GM12892 (cell line): ENCODE measurements around the gene TYMS.

Experiments
- DNase-seq: peaks from one replicate; pipeline ENCODE4 v3.0.0; 2011; ENCODE audit not compliant: insufficient read length
- FAIRE-seq: peaks from 2 replicates; lab custom pipeline; 2011; peaks lifted over from hg19 to GRCh38; lab: Jason Lieb, UNC
- POLR2A ChIP-seq: IDR thresholded peaks from 2 replicates; pipeline ENCODE4 v1.6.1; 2011; ENCODE audit warnings: low read depth, low read length, control low read depth
- POLR2AphosphoS5 ChIP-seq: IDR thresholded peaks from 2 replicates; pipeline ENCODE4 v1.6.1; 2011; ENCODE audit warnings: low read depth, low read length, control low read depth
- TAF1 ChIP-seq: IDR thresholded peaks from 2 replicates; pipeline ENCODE4 v1.6.1; 2011; ENCODE audit warnings: low read depth, mild to moderate bottlenecking, control low read depth, low read length, borderline replicate concordance

TYMS gene

GRCh38 chr18:703213-703967 lies 45.9 kb downstream of the TYMS start:
- DNase-seq, result no peak
- TF ChIP-seq POLR2AphosphoS5, result no peak
- no peak for TF ChIP-seq POLR2A
- FAIRE-seq, result no peak

GRCh38 chr18:706405-706804 lies 49.0 kb downstream of the TYMS start:
- FAIRE-seq (no peak), DNase-seq (no peak)
- no peak for TF ChIP-seq POLR2A
- no peak for TF ChIP-seq POLR2AphosphoS5
- no peak for TF ChIP-seq TAF1

- TF ChIP-seq POLR2A (no peak), TAF1 (no peak), POLR2AphosphoS5 (no peak)
Measured at GRCh38 chr18:708096-708495, 50.6 kb downstream of the TYMS start.

GRCh38 chr18:709771-710170 lies 52.3 kb downstream of the TYMS start:
- no peak for FAIRE-seq
- no peak for DNase-seq
- TF ChIP-seq POLR2AphosphoS5 (no peak), TAF1 (no peak), POLR2A (no peak)

More at GRCh38 chr18:708096-708495, 50.6 kb downstream of the TYMS start:
- FAIRE-seq, result no peak
- no peak for DNase-seq

GRCh38 chr18:710418-711300 lies 53.2 kb downstream of the TYMS start:
- FAIRE-seq (no peak), DNase-seq (no peak)
- no peak for TF ChIP-seq TAF1

GRCh38 chr18:711310-711656 lies 53.8 kb downstream of the TYMS start:
- TF ChIP-seq POLR2A, result no peak
- TF ChIP-seq POLR2AphosphoS5, result no peak
- TF ChIP-seq TAF1, result no peak
- DNase-seq (no peak), FAIRE-seq (peak; percentile 27)

GRCh38 chr18:711657-712400 lies 54.4 kb downstream of the TYMS start:
- peak; percentile 74 for FAIRE-seq

GRCh38 chr18:712401-713134 lies 55.1 kb downstream of the TYMS start, which contains the start of gene ENOSF1:
ENOSF1 (minus strand) TSS chr18:712630; CDS start chr18:712587, 43 bp downstream.
- DNase-seq (peak; percentile 86), FAIRE-seq (peak; percentile 90)
- TF ChIP-seq POLR2AphosphoS5 (no peak), TAF1 (no peak), POLR2A (peak; percentile 39; the same call in 1 of the 2 replicates)

More at GRCh38 chr18:711657-712400, 54.4 kb downstream of the TYMS start:
- peak; percentile 30 for DNase-seq
- TF ChIP-seq POLR2AphosphoS5 (peak; percentile 54; the same call in 1 of the 2 replicates), POLR2A (peak; percentile 64), TAF1 (no peak)

GRCh38 chr18:713135-713490 lies 55.7 kb downstream of the TYMS start:
- DNase-seq (no peak), FAIRE-seq (no peak)
- no peak for TF ChIP-seq POLR2AphosphoS5
- no peak for TF ChIP-seq TAF1
- TF ChIP-seq POLR2A, result no peak

- FAIRE-seq (no peak), DNase-seq (no peak)
- TF ChIP-seq POLR2AphosphoS5 (no peak), POLR2A (no peak), TAF1 (no peak)
Measured at GRCh38 chr18:715626-716025, 58.2 kb downstream of the TYMS start.

GRCh38 chr18:717003-717402 lies 59.5 kb downstream of the TYMS start:
- TF ChIP-seq POLR2A (no peak), POLR2AphosphoS5 (no peak), TAF1 (no peak)
- DNase-seq (no peak), FAIRE-seq (no peak)
